DMS53 treated with DMSO at 0.1 percent for 48 hours (cell line): Measurements from ENCODE around the gene ABCA1.
A peak's percentile ranks its signal among the peaks of the same experiment; 100 is the strongest.
"Not testable (repeated sequence)": the region's sequence is repeated elsewhere in the genome, so short reads cannot be mapped to it uniquely, and the experiment has no call there.

ENCODE experiments used
- DNase-seq: peaks from one replicate; lab custom pipeline; 2025; ENCODE audit not compliant: unreplicated experiment; lab: John Stamatoyannopoulos, UW

The ABCA1 gene

GRCh38 chr9:104875320-104875719 is 52.6 kb downstream of the ABCA1 start:
- no peak for DNase-seq

DNA sequence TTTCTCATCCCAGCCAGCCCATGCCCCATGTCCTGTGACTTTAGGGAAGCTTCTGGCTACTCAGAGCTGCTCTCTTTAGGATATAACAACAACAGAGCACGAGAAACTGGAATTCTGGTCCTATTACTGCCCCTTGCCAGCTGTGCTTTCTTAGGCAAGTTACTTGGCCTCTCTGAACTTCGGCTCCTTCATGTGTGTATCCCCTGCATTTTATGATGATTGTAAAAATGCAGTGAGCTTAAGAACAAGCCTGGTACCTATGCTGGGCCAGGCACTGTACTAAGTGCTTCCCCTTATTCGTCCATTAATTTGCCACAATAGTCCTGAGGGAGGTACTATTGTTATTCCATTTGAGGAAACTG is 54.5 kb downstream of the ABCA1 start:
- no peak for DNase-seq

- DNase-seq = no peak
Measured at GRCh38 chr9:104872656-104873488, 55.1 kb downstream of the ABCA1 start.

DNA sequence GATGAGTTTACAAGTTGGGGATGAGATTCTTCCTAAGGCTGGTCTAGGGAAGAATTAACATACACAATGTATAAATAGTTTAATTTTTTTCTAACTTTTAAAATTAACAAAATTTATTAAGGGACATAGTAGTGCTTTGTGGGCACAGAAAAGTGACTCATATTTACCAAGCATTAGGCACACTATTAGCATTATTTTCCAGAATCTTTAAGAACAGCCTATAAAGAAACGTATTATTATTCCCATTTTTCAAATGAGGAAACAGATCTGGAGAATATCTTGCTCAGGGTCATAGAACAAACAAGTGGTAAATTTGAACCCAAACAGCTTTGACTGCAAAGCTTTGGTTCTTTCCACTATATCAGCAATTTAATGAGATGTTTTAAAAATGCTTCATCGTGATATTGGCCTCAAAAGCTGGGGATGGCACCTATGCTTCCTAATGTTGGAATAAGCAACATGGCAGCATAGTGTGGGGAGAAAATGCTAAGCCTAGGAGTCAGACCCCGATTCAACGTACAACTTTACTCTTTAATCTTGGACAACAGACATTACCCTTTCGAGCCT is 55.9 kb downstream of the ABCA1 start:
- DNase-seq = no peak

DNA sequence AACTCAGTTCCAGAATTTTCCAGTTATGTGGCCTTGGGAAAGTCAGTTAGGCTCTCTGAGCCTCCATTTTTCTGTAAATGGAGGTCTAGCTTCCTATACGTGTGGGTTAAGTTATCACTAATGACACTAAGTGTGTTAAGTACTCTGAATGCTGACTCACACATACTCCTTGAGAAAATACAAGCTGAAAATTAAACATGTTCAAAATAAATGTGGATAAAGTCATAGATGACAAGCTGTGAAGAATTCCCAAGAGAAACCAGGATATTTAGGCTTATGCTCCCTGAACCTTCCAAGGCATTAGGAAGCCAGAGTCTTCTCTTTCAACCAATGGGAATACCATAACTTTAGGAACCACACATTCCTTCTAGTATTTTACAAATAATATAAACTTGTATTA is 58.1 kb downstream of the ABCA1 start:
- DNase-seq = no peak

DNA sequence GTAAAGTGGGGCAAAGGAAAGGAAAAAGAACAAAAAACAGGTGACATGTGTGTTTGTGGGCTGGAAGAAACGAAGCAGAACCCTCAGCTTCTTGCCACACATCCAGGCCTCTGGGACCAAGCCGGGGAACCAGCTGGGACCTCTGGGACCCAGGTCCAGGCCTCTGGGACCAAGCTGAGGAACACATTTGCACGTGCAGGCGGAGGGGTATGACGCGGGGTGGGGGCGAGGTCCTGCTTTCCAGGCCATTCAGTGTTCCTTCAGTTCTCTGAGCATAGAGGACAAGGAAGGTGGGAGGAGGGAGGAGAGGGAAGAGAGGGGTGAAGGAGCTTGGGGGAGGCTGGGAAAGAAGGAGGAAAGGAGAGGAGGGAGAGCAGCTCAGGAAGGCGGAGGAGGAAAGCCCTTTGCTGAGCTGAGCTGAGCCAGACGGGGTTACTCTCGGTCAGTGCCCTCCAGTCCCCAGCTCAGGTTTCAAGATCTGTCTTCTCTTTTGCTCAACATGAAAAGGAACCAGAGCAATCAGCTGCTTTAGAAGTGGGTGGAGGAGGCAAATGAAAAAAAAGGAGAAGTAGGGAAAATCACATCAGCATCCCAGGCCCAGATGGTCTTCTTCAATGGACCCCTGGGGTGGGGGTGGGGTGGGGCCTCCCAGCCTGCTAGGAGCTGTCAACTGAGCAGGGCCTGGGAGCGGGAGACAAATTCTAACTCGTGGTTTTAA is 59.1 kb downstream of the ABCA1 start:
- DNase-seq = peak; percentile 4

DNA sequence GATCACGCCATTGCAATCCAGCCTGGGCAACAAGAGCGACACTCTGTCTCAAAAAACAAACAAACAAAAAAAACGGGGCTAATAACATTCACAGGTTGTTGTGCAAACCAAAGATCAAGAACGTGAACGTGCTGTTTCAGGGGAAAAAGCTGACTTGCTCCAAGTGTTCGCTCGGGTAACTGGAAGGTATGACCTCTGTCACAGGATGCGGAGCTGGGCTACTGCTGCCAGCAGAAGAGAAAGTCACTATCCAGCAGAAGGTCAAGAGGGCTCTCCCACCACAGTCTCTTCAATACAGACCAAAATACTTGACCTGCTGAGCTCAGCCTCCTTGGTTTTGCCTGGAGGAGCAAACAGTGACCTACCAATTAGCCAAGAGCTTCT is 59.7 kb downstream of the ABCA1 start:
- DNase-seq = no peak

DNA sequence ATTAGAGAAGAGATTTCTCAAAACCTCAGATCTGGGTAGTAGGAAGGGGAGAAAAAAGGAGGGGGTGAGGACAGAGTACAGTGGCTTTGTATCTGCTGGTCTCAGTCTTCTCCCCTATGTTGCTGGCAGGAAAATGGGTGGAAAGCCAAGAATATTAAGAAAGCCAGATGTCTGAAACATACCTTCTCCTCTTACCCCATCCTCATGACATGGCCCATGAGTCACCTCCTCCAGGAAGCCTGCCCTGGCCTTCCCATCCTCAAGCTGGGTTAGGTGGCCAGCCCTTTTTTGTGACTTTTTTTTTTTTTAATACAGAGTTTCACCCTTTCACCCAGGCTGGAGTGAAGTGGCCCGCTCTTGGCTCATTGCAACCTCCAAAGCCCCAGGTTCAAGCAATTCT is 61.8 kb downstream of the ABCA1 start:
- DNase-seq = no peak

DNA sequence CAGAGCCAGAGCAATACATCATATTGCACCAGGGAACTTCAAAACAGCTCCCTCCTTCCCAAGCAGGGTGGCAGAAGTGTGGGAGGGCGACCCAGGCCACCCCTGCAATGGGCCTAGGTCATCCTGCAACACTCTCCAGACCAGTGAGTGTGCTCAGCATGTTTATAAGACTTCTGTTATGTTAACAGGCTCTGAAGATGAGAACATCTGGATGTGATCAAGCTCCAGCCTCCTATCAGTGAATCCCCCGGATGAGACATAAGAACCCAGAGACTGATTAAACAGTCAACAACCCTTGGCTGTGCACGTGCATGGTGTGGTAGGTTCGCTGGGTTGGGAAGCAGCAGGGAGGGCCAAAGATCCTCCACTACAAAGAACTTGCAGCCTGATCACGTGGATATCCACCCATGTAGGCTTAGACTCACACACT is 63.3 kb downstream of the ABCA1 start:
- no peak for DNase-seq

DNA sequence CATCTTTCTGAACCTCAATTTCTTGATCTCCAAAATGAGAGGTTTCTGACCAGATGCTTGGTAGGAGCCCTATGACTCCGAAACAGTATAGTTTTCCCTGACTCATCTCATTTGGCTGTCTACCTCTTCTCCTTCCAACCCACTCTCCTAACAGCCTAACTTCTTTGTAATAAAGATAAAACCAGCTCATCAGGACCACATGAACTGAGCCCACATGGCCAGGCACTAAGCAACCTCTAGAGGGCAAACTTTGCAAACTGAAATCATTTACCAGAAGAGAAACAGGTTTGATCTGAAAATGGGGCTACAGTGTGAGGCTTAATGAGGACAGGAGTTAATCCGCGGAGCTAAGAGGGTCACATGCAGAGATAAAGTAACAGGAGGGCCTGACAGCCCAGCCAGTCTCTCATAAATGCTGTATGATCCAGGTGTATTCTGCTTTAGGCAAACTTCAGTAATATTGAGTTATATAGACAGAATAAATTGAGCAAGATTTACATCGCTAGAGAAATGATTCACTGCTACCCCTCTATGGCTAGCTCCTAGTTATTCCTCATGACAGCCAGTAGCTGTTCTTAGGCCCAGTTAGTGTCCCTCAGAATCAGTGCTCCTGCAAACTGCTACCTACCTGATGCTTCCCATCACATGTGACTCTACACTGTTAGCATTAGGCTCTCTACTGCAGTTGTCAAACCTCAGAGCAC is 64.6 kb downstream of the ABCA1 start:
- peak; percentile 57 for DNase-seq

- DNase-seq = no peak
Measured at GRCh38 chr9:104861397-104861796, 66.6 kb downstream of the ABCA1 start.

GRCh38 chr9:104860263-104860662 is 67.7 kb downstream of the ABCA1 start:
- no peak for DNase-seq

DNA sequence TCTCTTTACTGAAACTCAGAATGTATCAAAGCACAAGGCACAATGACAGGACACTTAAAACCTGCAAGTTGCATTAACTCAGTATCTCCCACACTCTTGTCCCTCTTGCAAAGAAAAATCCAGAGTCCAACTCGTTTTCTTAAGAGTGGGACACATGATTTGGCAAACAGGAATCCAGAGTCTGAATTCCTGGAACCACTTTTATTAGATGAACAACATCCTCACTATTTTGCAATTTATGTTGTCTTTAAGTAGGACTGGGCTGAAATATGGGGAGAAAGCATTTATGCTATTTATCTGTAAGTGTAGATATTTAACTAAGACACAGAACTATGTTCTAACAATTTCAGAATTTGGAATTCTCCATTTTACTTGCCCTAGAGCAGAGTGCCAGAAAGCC is 69.1 kb downstream of the ABCA1 start:
- DNase-seq = no peak

GRCh38 chr9:104858271-104858670 is 69.7 kb downstream of the ABCA1 start:
- no peak for DNase-seq

- peak; percentile 76 for DNase-seq
Measured at GRCh38 chr9:104856413-104856941, 71.5 kb downstream of the ABCA1 start.

DNA sequence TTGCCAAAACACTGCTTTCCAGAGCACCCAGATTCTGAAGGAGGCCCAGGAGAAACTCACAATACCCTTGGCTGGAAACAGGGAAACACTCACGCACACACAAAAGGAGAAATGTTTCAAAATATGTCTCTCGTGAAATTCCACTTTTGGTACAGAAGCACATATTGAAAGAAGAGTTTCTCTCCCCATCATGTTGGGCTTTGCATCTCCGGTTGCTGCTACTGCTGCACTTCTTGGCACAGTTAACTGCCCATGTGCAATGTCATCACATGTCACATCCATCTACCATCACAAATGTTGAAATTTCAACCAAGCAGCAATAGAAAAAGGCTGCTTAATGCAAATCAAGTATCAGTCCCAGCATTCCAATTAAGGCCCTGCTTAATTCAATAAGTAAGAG is 72.1 kb downstream of the ABCA1 start:
- no peak for DNase-seq

DNA sequence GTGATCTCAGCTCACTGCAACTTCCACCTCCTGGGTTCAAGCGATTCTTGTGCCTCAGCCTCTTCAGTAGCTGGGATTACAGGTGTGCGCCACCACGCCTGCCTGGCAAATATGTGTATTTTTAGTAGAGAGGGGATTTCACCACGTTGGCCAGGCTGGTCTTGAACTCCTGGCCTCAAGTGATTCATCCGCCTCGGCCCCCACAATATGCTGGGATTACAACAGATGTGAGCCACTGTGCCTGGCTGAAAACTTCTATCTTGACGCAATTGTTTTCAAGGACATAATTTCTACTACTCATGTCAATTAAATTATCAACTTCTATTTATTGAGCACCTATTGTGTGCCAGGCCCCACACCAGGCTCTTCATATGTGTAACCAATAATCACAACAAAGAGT is 72.7 kb downstream of the ABCA1 start:
- DNase-seq = not testable (repeated sequence)

DNA sequence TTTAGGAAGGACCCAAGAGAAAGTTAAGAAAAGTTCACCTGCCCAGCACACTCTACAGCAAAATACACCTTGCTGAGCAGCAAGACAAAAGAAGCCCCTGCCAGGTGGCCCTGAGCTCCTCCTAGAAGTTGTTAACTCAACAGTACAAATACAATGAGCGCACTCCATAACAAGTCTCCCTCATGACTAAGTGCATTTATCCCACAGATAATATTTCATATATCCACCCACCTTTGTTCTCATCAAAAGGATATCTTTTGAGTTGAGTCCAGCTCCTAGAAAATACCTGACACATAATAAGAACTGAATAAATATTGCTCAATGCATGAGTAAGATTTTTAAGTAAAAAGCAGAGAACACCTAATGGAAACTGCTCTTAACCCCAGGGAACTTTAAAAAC is 73.3 kb downstream of the ABCA1 start:
- DNase-seq = peak; percentile 71

GRCh38 chr9:104853683-104854082 is 74.3 kb downstream of the ABCA1 start:
- DNase-seq = no peak

- no peak for DNase-seq
Measured at GRCh38 chr9:104853159-104853558, 74.8 kb downstream of the ABCA1 start.

GRCh38 chr9:104851546-104851920 is 76.4 kb downstream of the ABCA1 start:
- no peak for DNase-seq
